Cardiac muscle cell (in vitro differentiated cells and primary cell): Measurements from ENCODE around the gene GDF15. TPM values are rescaled to one million over a fixed set of nuclear protein-coding genes. Genes with fewer than 3 reads are reported as not detected.

ENCODE experiments used
- DNase-seq, 2 donors: peaks; one replicate each; pipeline versions ENCODE4 v3.0.0 to v3.0.0-alpha.2; 2010 to 2017; ENCODE audit warnings: low read depth in 1 of 2, low spot score in 1 of 2
- H3K27ac ChIP-seq: fragments of 200-600 bp; sonication (generic); 2 replicates; pipeline ENCODE4 v1.5.1; 2016
- H3K27me3 ChIP-seq: fragments of 200-600 bp; sonication (generic); 2 replicates; pipeline ENCODE4 v1.6.0; 2016; ENCODE audit warnings: control low read depth
- H3K36me3 ChIP-seq: fragments of 200-600 bp; sonication (generic); 2 replicates; pipeline ENCODE4 v1.5.1; 2016; ENCODE audit warnings: control low read depth
- H3K4me1 ChIP-seq: fragments of 200-600 bp; sonication (generic); 2 replicates; pipeline ENCODE4 v1.8.1; 2017; ENCODE audit warnings: low read depth, mild to moderate bottlenecking, mixed run types
- H3K4me3 ChIP-seq: fragments of 200-600 bp; sonication (generic); 2 replicates; pipeline ENCODE4 v1.5.1; 2016; ENCODE audit warnings: mild to moderate bottlenecking
- H3K9me3 ChIP-seq: fragments of 200-600 bp; sonication (generic); 2 replicates; pipeline ENCODE4 v1.5.1; 2017; ENCODE audit warnings: low read depth, mild to moderate bottlenecking, control low read depth
- CTCF ChIP-seq: IDR thresholded peaks from 2 replicates; pipeline ENCODE4 v1.5.1; 2012; ENCODE audit warnings: low read depth, mild to moderate bottlenecking, low read length
- polyA plus RNA-seq: library from polyadenylated mRNA; unstranded; fragments of >200 nt; fragmentation: Nextera tagmentation; extraction: Ambion mirVana; gene quantifications from 2 replicates; pipeline ENCODE4 v1.2.1, GENCODE V29; 2016
- total RNA-seq: library from RNA; depleted of rRNA; stranded (reverse); fragments of >200 nt; gene quantifications from 2 replicates; pipeline ENCODE4 v1.2.3, GENCODE V29; 2016

The GDF15 gene
- total and polyA plus RNA-seq, 2 experiments from 2014 or later: 2.4 to 10.0 TPM

- peaks cover 33% of the 10 kb centered on the region for H3K4me1 ChIP-seq
- TF ChIP-seq CTCF: no peak
- DNase-seq: no peak
Observed at GRCh38 chr19:18432275-18433014, 46.5 kb downstream of the GDF15 start.

DNA sequence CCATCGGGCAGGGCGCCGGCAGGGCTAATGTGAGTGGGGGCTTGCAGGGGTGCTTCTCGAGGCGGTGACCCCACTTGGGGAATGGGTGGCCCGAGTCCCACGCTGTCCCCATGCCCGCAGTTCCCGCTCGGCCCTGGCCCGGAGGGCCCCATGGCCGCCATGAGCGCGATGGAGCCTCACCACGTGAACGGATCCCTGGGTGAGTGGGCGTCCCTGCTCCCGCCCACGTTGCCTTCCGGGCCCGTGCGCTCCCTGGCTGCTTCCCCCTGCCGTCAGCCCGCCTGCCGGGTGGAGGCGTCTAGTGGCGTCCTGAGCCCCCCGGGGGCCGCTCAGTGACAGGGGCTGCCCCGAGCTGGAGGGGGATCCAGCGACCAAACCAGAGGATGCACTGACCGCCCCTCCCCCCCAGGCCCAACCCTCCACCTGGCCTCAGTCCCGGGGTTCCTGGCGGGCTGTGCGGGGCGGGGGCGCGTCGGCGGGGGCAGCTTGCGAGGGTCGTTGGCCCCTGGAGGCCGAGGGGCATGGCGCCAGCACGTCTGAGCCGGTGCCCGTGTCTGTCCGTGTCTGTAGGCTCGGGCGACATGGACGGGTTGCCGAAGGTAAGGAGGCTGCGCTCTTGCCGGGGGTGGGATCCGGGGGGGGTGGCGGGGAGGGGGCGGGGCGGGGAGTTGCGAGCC is 47.2 kb downstream of the GDF15 start:
- Histone ChIP-seq H3K36me3 (no peaks in the 10 kb centered on the region), H3K27me3 (no peaks in the 10 kb centered on the region), H3K27ac (peak overlapping the region; percentile 61), H3K9me3 (no peaks in the 10 kb centered on the region), H3K4me1 (peaks cover 33% of the 10 kb centered on the region), H3K4me3 (peak overlapping the region; percentile 25)
- DNase-seq: peak in 1 of 2 donors; percentile 62
- TF ChIP-seq CTCF: no peak

More at GRCh38 chr19:18432275-18433014, 46.5 kb downstream of the GDF15 start:
- H3K27ac ChIP-seq: no peak overlapping the region
- H3K4me3 ChIP-seq: no peak overlapping the region
- no peaks in the 10 kb centered on the region for H3K27me3 ChIP-seq
- no peaks in the 10 kb centered on the region for H3K36me3 ChIP-seq
- no peaks in the 10 kb centered on the region for H3K9me3 ChIP-seq

GRCh38 chr19:18433735-18434398 is 47.9 kb downstream of the GDF15 start:
- peak overlapping the region; percentile 61 for H3K27ac ChIP-seq
- TF ChIP-seq CTCF: no peak
- H3K9me3 ChIP-seq: no peaks in the 10 kb centered on the region
- peak; percentile 33 to 55 for DNase-seq
- H3K36me3 ChIP-seq: no peaks in the 10 kb centered on the region
- peaks cover 40% of the 10 kb centered on the region for H3K4me1 ChIP-seq
- peak overlapping the region; percentile 25 for H3K4me3 ChIP-seq
- H3K27me3 ChIP-seq: no peaks in the 10 kb centered on the region

DNA sequence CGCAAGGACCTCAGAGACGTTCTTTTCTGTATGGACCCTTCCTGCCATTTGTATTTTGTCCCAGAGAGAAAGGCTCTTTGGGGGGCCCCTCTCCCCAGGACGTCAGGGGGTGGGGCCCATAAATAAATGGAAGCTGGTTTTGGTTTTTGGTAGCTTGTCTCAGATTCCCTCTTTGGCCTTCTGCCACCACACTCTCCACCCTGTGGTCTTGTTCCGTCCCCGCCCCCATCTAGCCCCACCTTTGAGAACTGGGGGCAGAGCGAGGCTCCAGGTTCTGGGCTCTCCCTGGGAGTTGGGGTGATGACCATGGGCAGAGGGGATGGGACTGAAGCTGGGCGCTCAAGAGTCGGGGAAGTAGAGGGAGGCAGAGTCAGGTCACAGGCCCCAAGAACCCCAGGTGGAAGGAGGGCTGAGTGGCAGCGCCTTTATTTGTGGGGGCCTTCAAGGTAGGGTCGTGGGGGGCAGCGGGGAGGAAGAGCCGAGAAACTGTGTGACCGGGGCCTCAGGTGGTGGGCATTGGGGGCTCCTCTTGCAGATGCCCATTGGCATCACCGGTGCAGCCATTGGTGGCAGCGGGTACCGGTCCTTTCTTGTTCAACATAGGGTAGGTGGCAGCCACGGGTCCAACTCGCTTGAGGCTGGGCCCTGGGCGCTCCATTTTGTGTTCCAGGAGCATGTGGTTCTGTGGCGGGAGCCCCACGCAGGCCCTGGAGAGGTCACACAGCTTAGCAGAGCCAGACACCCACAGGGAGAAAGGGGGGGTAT is 48.6 kb downstream of the GDF15 start:
- DNase-seq: no peak
- no peaks in the 10 kb centered on the region for H3K36me3 ChIP-seq
- H3K27ac ChIP-seq: peak overlapping the region; percentile 61
- no peaks in the 10 kb centered on the region for H3K27me3 ChIP-seq
- peaks cover 44% of the 10 kb centered on the region for H3K4me1 ChIP-seq
- H3K4me3 ChIP-seq: peak overlapping the region; percentile 25
- no peak for TF ChIP-seq CTCF
- H3K9me3 ChIP-seq: no peaks in the 10 kb centered on the region

- Histone ChIP-seq H3K4me3 (no peak overlapping the region), H3K9me3 (no peaks in the 10 kb centered on the region), H3K27me3 (no peaks in the 10 kb centered on the region), H3K36me3 (no peaks in the 10 kb centered on the region), H3K4me1 (peaks cover 40% of the 10 kb centered on the region), H3K27ac (no peak overlapping the region)
- TF ChIP-seq CTCF: no peak
- no peak for DNase-seq
Observed at GRCh38 chr19:18435178-18435841, 49.4 kb downstream of the GDF15 start.
